Effector CD4-positive, alpha-beta T cell (primary cell): ENCODE results near the gene TRAPPC12.
"Not testable (repeated sequence)": the region's sequence is repeated elsewhere in the genome, so short reads cannot be mapped to it uniquely, and the experiment has no call there.

ENCODE experiments used
- DNase-seq: peaks from one replicate; pipeline ENCODE4 v3.0.0-alpha.2; 2020

Gene TRAPPC12

GRCh38 chr2:3488855-3489763 lies 109.6 kb downstream of the TRAPPC12 start:
- DNase-seq: no peak

- no peak for DNase-seq
Observed at GRCh38 chr2:3489764-3490115, 110.2 kb downstream of the TRAPPC12 start.

GRCh38 chr2:3490191-3491170 lies 111.0 kb downstream of the TRAPPC12 start:
- no peak for DNase-seq

- no peak for DNase-seq
Observed at GRCh38 chr2:3491306-3491705, 111.8 kb downstream of the TRAPPC12 start.

- DNase-seq: no peak
Observed at GRCh38 chr2:3491716-3492474, 112.4 kb downstream of the TRAPPC12 start.

- DNase-seq: not testable (repeated sequence)
Observed at GRCh38 chr2:3492475-3492787, 112.9 kb downstream of the TRAPPC12 start.

- DNase-seq: no peak
Observed at GRCh38 chr2:3492951-3493614, 113.6 kb downstream of the TRAPPC12 start.

GRCh38 chr2:3493615-3494007 lies 114.1 kb downstream of the TRAPPC12 start:
- no peak for DNase-seq

GRCh38 chr2:3494984-3495666 lies 115.6 kb downstream of the TRAPPC12 start:
- no peak for DNase-seq

- not testable (repeated sequence) for DNase-seq
Observed at GRCh38 chr2:3496708-3497080, 117.2 kb downstream of the TRAPPC12 start.

GRCh38 chr2:3498783-3499394 lies 119.4 kb downstream of the TRAPPC12 start:
- DNase-seq: no peak

- no peak for DNase-seq
Observed at GRCh38 chr2:3500326-3500899, 120.9 kb downstream of the TRAPPC12 start.

- DNase-seq: no peak
Observed at GRCh38 chr2:3503046-3503445, 123.6 kb downstream of the TRAPPC12 start.

GRCh38 chr2:3503483-3503882 lies 124.0 kb downstream of the TRAPPC12 start:
- DNase-seq: no peak

- DNase-seq: no peak
Observed at GRCh38 chr2:3504741-3505140, 125.2 kb downstream of the TRAPPC12 start.

- no peak for DNase-seq
Observed at GRCh38 chr2:3505771-3506170, 126.3 kb downstream of the TRAPPC12 start.

- DNase-seq: no peak
Observed at GRCh38 chr2:3512086-3512485, 132.6 kb downstream of the TRAPPC12 start.

- no peak for DNase-seq
Observed at GRCh38 chr2:3513026-3513810, 133.7 kb downstream of the TRAPPC12 start.

- DNase-seq: not testable (repeated sequence)
Observed at GRCh38 chr2:3515438-3515837, 135.9 kb downstream of the TRAPPC12 start.

GRCh38 chr2:3516831-3517230 lies 137.3 kb downstream of the TRAPPC12 start:
- no peak for DNase-seq
